H1 (cell line): ENCODE results near the gene NPSR1. TPM values are rescaled to one million over a fixed set of nuclear protein-coding genes. Genes with fewer than 3 reads are reported as not detected.

Source experiments
- CTCF ChIA-PET: fragments of 300-600 bp; sonication (Branson Sonifier 250); formaldehyde crosslinking; loops from one replicate; lab custom pipeline; 2021; ENCODE audit not compliant: partially characterized antibody; lab: Charles Lee
- POLR2A ChIA-PET: fragments of 300-600 bp; sonication (Branson Sonifier 250); formaldehyde crosslinking; loops from one replicate; lab custom pipeline; 2021; ENCODE audit warnings: inconsistent platforms; ENCODE audit not compliant: partially characterized antibody; lab: Charles Lee
- DNase-seq, 2 experiments: peaks; one replicate each; pipeline versions ENCODE4 v3.0.0 to v3.0.0-alpha.2; 2010 to 2022; ENCODE audit warnings: low spot score in 2 of 2, low read depth in 1 of 2, mixed read lengths in 1 of 2
- FAIRE-seq: peaks from 2 replicates; lab custom pipeline; 2011; peaks lifted over from hg19 to GRCh38; lab: Jason Lieb, UNC
- H2AFZ ChIP-seq: 2 replicates; pipeline ENCODE4 v1.8.1; 2012; ENCODE audit warnings: low read length, inconsistent platforms
- H2AK5ac ChIP-seq: 2 replicates; pipeline ENCODE4 v1.6.1; 2013; ENCODE audit warnings: low read depth, low read length
- H2BK120ac ChIP-seq: replicated peaks from 2 replicates; pipeline ENCODE3; 2013; ENCODE audit warnings: low read depth, low read length, inconsistent platforms
- H2BK12ac ChIP-seq: 2 replicates; pipeline ENCODE4 v1.6.1; 2013; ENCODE audit warnings: low read depth, low read length
- H2BK15ac ChIP-seq: 2 replicates; pipeline ENCODE4 v1.6.1; 2013; ENCODE audit warnings: low read length
- H2BK20ac ChIP-seq: 2 replicates; pipeline ENCODE4 v1.6.1; 2013; ENCODE audit warnings: low read length
- H2BK5ac ChIP-seq: 2 replicates; pipeline ENCODE4 v1.6.1; 2013; ENCODE audit warnings: low read depth, low read length
- H3K14ac ChIP-seq: 2 replicates; pipeline ENCODE4 v1.6.1; 2013; ENCODE audit warnings: inconsistent platforms; ENCODE audit not compliant: insufficient read length
- H3K18ac ChIP-seq: 2 replicates; pipeline ENCODE4 v1.6.1; 2013; ENCODE audit warnings: low read length; ENCODE audit errors: extremely low read depth
- H3K23ac ChIP-seq: 2 replicates; pipeline ENCODE4 v1.6.1; 2013; ENCODE audit warnings: inconsistent platforms; ENCODE audit not compliant: insufficient read length
- H3K23me2 ChIP-seq: 2 replicates; pipeline ENCODE4 v1.6.1; 2013; ENCODE audit warnings: low read depth, low read length
- H3K27ac ChIP-seq: 2 replicates; pipeline ENCODE4 v1.6.1; 2011; ENCODE audit warnings: low read depth, low read length, inconsistent platforms
- H3K27me3 ChIP-seq, 4 experiments: replicated peaks in 1 of 4; 1 replicate in 1 of 4; 2 replicates in 3 of 4; pipeline versions ENCODE4 v1.6.1 to v1.8.1; 2011 to 2013; ENCODE audit warnings: low read length in 3 of 4, mild to moderate bottlenecking in 3 of 4, inconsistent platforms in 2 of 4, mixed read lengths in 2 of 4, moderate library complexity in 1 of 4; ENCODE audit not compliant: control insufficient read depth in 3 of 4, insufficient read depth in 3 of 4; ENCODE audit errors: extremely low read depth in 1 of 4
- H3K36me3 ChIP-seq, 4 experiments: 2 replicates each; pipeline versions ENCODE4 v1.6.1 to v1.8.1; 2011 to 2013; ENCODE audit warnings: mild to moderate bottlenecking in 4 of 4, low read length in 3 of 4, moderate library complexity in 2 of 4, control low read depth in 1 of 4, inconsistent platforms in 1 of 4; ENCODE audit not compliant: insufficient read depth in 4 of 4, control insufficient read depth in 2 of 4
- H3K4ac ChIP-seq: replicated peaks from 2 replicates; pipeline ENCODE3; 2013; ENCODE audit warnings: low read length, low read depth, mixed read lengths, inconsistent platforms; ENCODE audit not compliant: insufficient read length
- H3K4me1 ChIP-seq, 4 experiments: replicated peaks in 1 of 4; 1 replicate in 1 of 4; 2 replicates in 3 of 4; pipeline versions ENCODE4 v1.6.1 to v1.8.1; 2011 to 2013; ENCODE audit warnings: low read length in 3 of 4, inconsistent platforms in 2 of 4, mixed read lengths in 1 of 4; ENCODE audit not compliant: insufficient read depth in 4 of 4, control insufficient read depth in 3 of 4
- H3K4me2 ChIP-seq, 2 experiments: 2 replicates each; pipeline versions ENCODE4 v1.6.1 to v1.8.1; 2011 to 2013; ENCODE audit warnings: low read depth in 2 of 2, low read length in 2 of 2, control low read depth in 1 of 2, inconsistent platforms in 1 of 2, mild to moderate bottlenecking in 1 of 2; ENCODE audit not compliant: insufficient read depth in 1 of 2
- H3K4me3 ChIP-seq, 4 experiments: fragments of 200-600, 300-600 bp in 1 of 4; sonication (generic), shearing (Covaris generic), sonication (Bioruptor Twin) in 1 of 4; 2 replicates each; pipeline versions ENCODE4 v1.5.1 to v1.8.1; 2011 to 2016; ENCODE audit warnings: low read length in 4 of 4, low read depth in 3 of 4, control low read depth in 2 of 4, inconsistent platforms in 2 of 4, mild to moderate bottlenecking in 2 of 4, mixed read lengths in 1 of 4, moderate library complexity in 1 of 4; ENCODE audit not compliant: insufficient read depth in 2 of 4; ENCODE audit errors: extremely low read depth in 1 of 4
- H3K56ac ChIP-seq: replicated peaks from 2 replicates; pipeline ENCODE3; 2013; ENCODE audit warnings: low read depth, mild to moderate bottlenecking, mixed read lengths, low read length, inconsistent platforms; ENCODE audit not compliant: insufficient read length
- H3K79me1 ChIP-seq: 2 replicates; pipeline ENCODE4 v1.6.1; 2013; ENCODE audit warnings: low read depth, low read length, control low read depth
- H3K79me2 ChIP-seq, 2 experiments: 2 replicates each; pipeline versions ENCODE4 v1.6.1 to v1.8.1; 2012 to 2013; ENCODE audit warnings: low read length in 2 of 2, mild to moderate bottlenecking in 2 of 2, inconsistent platforms in 1 of 2; ENCODE audit not compliant: insufficient read depth in 2 of 2, control insufficient read depth in 1 of 2
- H3K9ac ChIP-seq, 4 experiments: replicated peaks in 1 of 4; 1 replicate in 1 of 4; 2 replicates in 3 of 4; pipeline versions ENCODE4 v1.6.1 to v1.8.1; 2011 to 2013; ENCODE audit warnings: low read depth in 3 of 4, low read length in 3 of 4, control low read depth in 2 of 4, mild to moderate bottlenecking in 2 of 4, moderate library complexity in 2 of 4, inconsistent platforms in 1 of 4; ENCODE audit errors: extremely low read depth in 1 of 4
- H3K9me3 ChIP-seq, 2 experiments: 2 replicates each; pipeline versions ENCODE4 v1.6.1 to v1.8.1; 2012 to 2013; ENCODE audit warnings: mild to moderate bottlenecking in 2 of 2, moderate library complexity in 2 of 2, control low read depth in 1 of 2, inconsistent platforms in 1 of 2, low read depth in 1 of 2, low read length in 1 of 2, mixed read lengths in 1 of 2; ENCODE audit not compliant: insufficient read depth in 2 of 2
- H4K20me1 ChIP-seq, 2 experiments: replicated peaks in 1 of 2; 2 replicates each; pipeline versions ENCODE3 to v1.8.1; 2011 to 2013; ENCODE audit warnings: inconsistent platforms in 2 of 2, low read length in 2 of 2, mild to moderate bottlenecking in 1 of 2; ENCODE audit not compliant: insufficient read depth in 2 of 2, control insufficient read depth in 1 of 2
- H4K5ac ChIP-seq: 2 replicates; pipeline ENCODE4 v1.6.1; 2013; ENCODE audit warnings: low read length, low read depth, mixed read lengths, inconsistent platforms; ENCODE audit not compliant: insufficient read length
- H4K8ac ChIP-seq: 2 replicates; pipeline ENCODE4 v1.8.0; 2013; ENCODE audit warnings: mild to moderate bottlenecking, moderate library complexity, low read length, inconsistent platforms; ENCODE audit not compliant: insufficient read depth; ENCODE audit errors: extremely low read depth
- H4K91ac ChIP-seq: replicated peaks from 2 replicates; pipeline ENCODE3; 2013; ENCODE audit warnings: low read length, mixed read lengths, inconsistent platforms; ENCODE audit not compliant: insufficient read length
- ASH2L ChIP-seq: fragments of 200-600, 300-600 bp; sonication (generic); IDR thresholded peaks from one replicate; pipeline ENCODE4 v1.7.1; 2017; ENCODE audit warnings: low read length
- FOSL1 ChIP-seq: IDR thresholded peaks from 2 replicates; pipeline ENCODE4 v1.6.1; 2011; ENCODE audit warnings: mild to moderate bottlenecking, low read depth, low read length, moderate library complexity; ENCODE audit not compliant: insufficient read depth
- HDAC2 ChIP-seq, 2 experiments: fragments of 300-600 bp in 1 of 2; sonication (generic) in 1 of 2; IDR thresholded peaks; 2 replicates each; pipeline ENCODE4 v1.6.1; 2011 to 2012; ENCODE audit warnings: low read depth in 2 of 2, low read length in 2 of 2, mild to moderate bottlenecking in 2 of 2, moderate library complexity in 2 of 2, borderline replicate concordance in 1 of 2, inconsistent platforms in 1 of 2
- KDM5A ChIP-seq: fragments of 200-600 bp; IDR thresholded peaks from 2 replicates; pipeline ENCODE4 v1.7.1; 2012; ENCODE audit warnings: mild to moderate bottlenecking, low read length, inconsistent platforms, mixed read lengths
- POU5F1 ChIP-seq: IDR thresholded peaks from 2 replicates; pipeline ENCODE4 v1.6.1; 2011; ENCODE audit warnings: low read depth, mild to moderate bottlenecking, low read length, moderate library complexity
- RAD21 ChIP-seq, 2 experiments: IDR thresholded peaks in 1 of 2; conservative IDR thresholded peaks in 1 of 2; 2 replicates each; pipeline ENCODE4 v1.6.1; 2011; ENCODE audit warnings: low read depth in 2 of 2, low read length in 2 of 2, improper control_type of control experiment in 1 of 2, inconsistent platforms in 1 of 2, mild to moderate bottlenecking in 1 of 2, moderate library complexity in 1 of 2
- SAP30 ChIP-seq: fragments of 300-600 bp; sonication (generic); IDR thresholded peaks from 2 replicates; pipeline ENCODE4 v1.7.1; 2012; ENCODE audit warnings: low read length, moderate library complexity, mild to moderate bottlenecking, inconsistent platforms; ENCODE audit not compliant: insufficient read depth, insufficient replicate concordance
- SP1 ChIP-seq: IDR thresholded peaks from 2 replicates; pipeline ENCODE4 v1.6.1; 2011; ENCODE audit warnings: low read depth, low read length
- SP4 ChIP-seq: IDR thresholded peaks from 2 replicates; pipeline ENCODE4 v1.6.1; 2012; ENCODE audit warnings: low read length, inconsistent platforms
- SRF ChIP-seq: IDR thresholded peaks from 2 replicates; pipeline ENCODE4 v1.6.1; 2011; ENCODE audit warnings: mild to moderate bottlenecking, low read depth, low read length, moderate library complexity
- WGBS, 2 experiments: shearing (Covaris generic) in 1 of 2; methylation state at CpG; one replicate each; pipeline versions ENCODE4 v1.1.6 to v1.1.7; 2013 to 2015; ENCODE audit warnings: low lambda C conversion rate in 2 of 2, mixed read lengths in 2 of 2, inconsistent platforms in 1 of 2, low coverage in 1 of 2, missing lambda C conversion rate in 1 of 2; ENCODE audit not compliant: insufficient replicate concordance in 2 of 2, insufficient coverage in 1 of 2, insufficient read length in 1 of 2; ENCODE audit errors: extremely low coverage in 1 of 2, missing lambda C conversion rate in 1 of 2; 5-methylcytosine and 5-hydroxymethylcytosine counted together
- polyA plus RNA-seq, 7 experiments: library from polyadenylated mRNA; depleted of rRNA in 3 of 7; stranded (reverse) in 5 of 7; unstranded in 2 of 7; fragments of >200 nt in 5 of 7; fragments of 200-250 nt in 2 of 7; gene quantifications; 1 replicate in 5 of 7; 2 replicates in 1 of 7; 4 replicates in 1 of 7; pipeline versions ENCODE4 v1.2.1 to v1.2.3, GENCODE V29; 2011 to 2013; ENCODE audit warnings: missing spikeins in 2 of 7, mixed read lengths in 2 of 7
- total RNA-seq: library from RNA; stranded (reverse); fragmentation: NEBNext Ultra II Directional; extraction: Animal tissue kit (Norgen Biotek cat#: 25700); gene quantifications from 2 replicates; pipeline ENCODE4 v1.2.1, GENCODE V29; 2021
- TF ChIP-seq, protein P1 (sequence below): IDR thresholded peaks from 2 replicates; pipeline ENCODE4 v1.6.1; 2012; ENCODE audit warnings: low read length, inconsistent platforms
- TF ChIP-seq, protein P2 (sequence below): IDR thresholded peaks from 2 replicates; pipeline ENCODE4 v1.6.1; 2011; ENCODE audit warnings: low read depth, mild to moderate bottlenecking, low read length; ENCODE audit not compliant: insufficient read depth

Gene NPSR1
- total and polyA plus RNA-seq, 2 of the 8 experiments (the other 6 are each of a cell fraction or from before 2014, with no cell fraction given), result not detected

DNA sequence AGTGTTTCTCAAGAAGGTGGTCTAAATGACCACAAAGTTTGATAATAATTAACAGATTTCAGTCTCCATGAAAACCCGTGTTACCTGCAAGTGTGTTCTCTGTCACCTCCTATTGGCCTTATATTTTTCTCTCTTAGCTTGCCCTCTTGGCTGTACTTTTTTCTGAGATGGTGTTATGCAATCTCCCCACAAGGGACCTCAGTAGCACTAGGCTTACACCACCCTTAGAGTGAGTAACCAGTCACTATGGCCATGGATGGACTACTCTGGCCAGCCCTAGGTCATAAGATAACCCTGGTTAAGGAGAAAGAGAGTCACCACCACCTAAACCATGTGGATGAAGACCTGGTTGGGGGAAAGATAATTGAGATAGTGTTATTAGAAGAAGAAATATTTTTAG lies 76.8 kb downstream of the NPSR1 start:
- no peaks in the 10 kb centered on the region for H3K79me2 ChIP-seq
- no peak overlapping the region for H2BK20ac ChIP-seq
- no peak overlapping the region for H2BK5ac ChIP-seq
- H2AFZ ChIP-seq, result no peak overlapping the region
- 86% methylated on average over 1 of the region's 1 CpG; no CpG with 5 or more reads in 1 of the 2 experiments for WGBS, 2 experiments
- H2BK15ac ChIP-seq, result no peak overlapping the region
- no peak for FAIRE-seq
- no peak overlapping the region for H3K27ac ChIP-seq
- H2BK120ac ChIP-seq, result no peak overlapping the region
- DNase-seq, result no peak
- H3K79me1 ChIP-seq, result no peaks in the 10 kb centered on the region
- POLR2A ChIA-PET, result no interaction called here
- H3K23ac ChIP-seq, result no peak overlapping the region
- no peak overlapping the region for H3K4ac ChIP-seq
- no peaks in the 10 kb centered on the region for H3K23me2 ChIP-seq
- no peak overlapping the region for H2BK12ac ChIP-seq
- no peak overlapping the region for H3K4me2 ChIP-seq
- H4K91ac ChIP-seq, result no peak overlapping the region
- no peak overlapping the region for H4K8ac ChIP-seq
- no peak overlapping the region for H3K4me3 ChIP-seq
- H3K27me3 ChIP-seq, result no peaks in the 10 kb centered on the region
- H3K9ac ChIP-seq, result no peak overlapping the region
- H3K36me3 ChIP-seq, result no peaks in the 10 kb centered on the region
- no peaks in the 10 kb centered on the region for H3K9me3 ChIP-seq
- no peak overlapping the region for H2AK5ac ChIP-seq
- CTCF ChIA-PET, result interaction anchor here (0.9 kb wide), 1 partner anchor 13 kb away, joined by 5 read pairs; no protein-coding TSS in a partner anchor
- no peak overlapping the region for H3K56ac ChIP-seq
- H4K5ac ChIP-seq, result no peak overlapping the region
- no peaks in the 10 kb centered on the region for H3K4me1 ChIP-seq
- no peak overlapping the region for H3K14ac ChIP-seq
- H4K20me1 ChIP-seq, result peaks cover 0 to 1% of the 10 kb centered on the region in 2 experiments
- H3K18ac ChIP-seq, result no peak overlapping the region
- TF ChIP-seq FOSL1 (no peak), SP4 (no peak), POU5F1 (no peak), SP1 (no peak), SAP30 (no peak), RAD21 (IDR thresholded peaks at IDR 0.05 in 1 of 2, conservative IDR thresholded peaks at IDR 0.05 in 1 of 2; ENCODE audit: low read depth in 2 of 2, low read length in 2 of 2) (peak in 1 of 2 experiments; percentile 8; a peak in 2 of 4 replicates), KDM5A (no peak), SRF (no peak), ASH2L (no peak), HDAC2 (IDR thresholded peaks at IDR 0.05; ENCODE audit: borderline replicate concordance in 1 of 2, low read depth in 2 of 2, low read length in 2 of 2) (no peak)
- TF ChIP-seq, protein P1, sequence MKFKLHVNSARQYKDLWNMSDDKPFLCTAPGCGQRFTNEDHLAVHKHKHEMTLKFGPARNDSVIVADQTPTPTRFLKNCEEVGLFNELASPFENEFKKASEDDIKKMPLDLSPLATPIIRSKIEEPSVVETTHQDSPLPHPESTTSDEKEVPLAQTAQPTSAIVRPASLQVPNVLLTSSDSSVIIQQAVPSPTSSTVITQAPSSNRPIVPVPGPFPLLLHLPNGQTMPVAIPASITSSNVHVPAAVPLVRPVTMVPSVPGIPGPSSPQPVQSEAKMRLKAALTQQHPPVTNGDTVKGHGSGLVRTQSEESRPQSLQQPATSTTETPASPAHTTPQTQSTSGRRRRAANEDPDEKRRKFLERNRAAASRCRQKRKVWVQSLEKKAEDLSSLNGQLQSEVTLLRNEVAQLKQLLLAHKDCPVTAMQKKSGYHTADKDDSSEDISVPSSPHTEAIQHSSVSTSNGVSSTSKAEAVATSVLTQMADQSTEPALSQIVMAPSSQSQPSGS, result no peak
- TF ChIP-seq, protein P2, sequence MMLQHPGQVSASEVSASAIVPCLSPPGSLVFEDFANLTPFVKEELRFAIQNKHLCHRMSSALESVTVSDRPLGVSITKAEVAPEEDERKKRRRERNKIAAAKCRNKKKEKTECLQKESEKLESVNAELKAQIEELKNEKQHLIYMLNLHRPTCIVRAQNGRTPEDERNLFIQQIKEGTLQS, result no peak
